Karpas-422 (cell line): ENCODE results near the gene SPRR2G. TPM values are rescaled to one million over a fixed set of nuclear protein-coding genes. Genes with fewer than 3 reads are reported as not detected.
"Not testable (repeated sequence)": the region's sequence is repeated elsewhere in the genome, so short reads cannot be mapped to it uniquely, and the experiment has no call there.

Experiments
- DNase-seq: peaks from one replicate; pipeline ENCODE4 v3.0.0-alpha.2; 2015
- H2AFZ ChIP-seq: fragments of 200-600 bp; sonication (generic); 2 replicates; pipeline ENCODE4 v1.6.1; 2014; ENCODE audit warnings: antibody characterized with exemption, low read length, mixed read lengths
- H3K27ac ChIP-seq: fragments of 200-600 bp; sonication (generic); 2 replicates; pipeline ENCODE4 v1.5.1; 2014; ENCODE audit warnings: mild to moderate bottlenecking, low read length, moderate library complexity
- H3K27me3 ChIP-seq: fragments of 200-600 bp; sonication (generic); 2 replicates; pipeline ENCODE4 v1.6.1; 2014; ENCODE audit warnings: low read length, mixed read lengths
- H3K36me3 ChIP-seq: fragments of 200-600 bp; sonication (generic); 2 replicates; pipeline ENCODE4 v1.6.1; 2014; ENCODE audit warnings: low read length, mixed read lengths; ENCODE audit not compliant: insufficient read depth
- H3K4me1 ChIP-seq: fragments of 200-600 bp; sonication (generic); 2 replicates; pipeline ENCODE4 v1.6.1; 2014; ENCODE audit warnings: mild to moderate bottlenecking, low read length, mixed read lengths
- H3K4me2 ChIP-seq: fragments of 200-600 bp; sonication (generic); 2 replicates; pipeline ENCODE4 v1.6.1; 2014; ENCODE audit warnings: low read length, low read depth, mild to moderate bottlenecking; ENCODE audit not compliant: poor library complexity, severe bottlenecking
- H3K4me3 ChIP-seq: fragments of 200-600 bp; sonication (generic); 2 replicates; pipeline ENCODE4 v1.5.1; 2014; ENCODE audit warnings: mild to moderate bottlenecking, antibody characterized with exemption, low read length, mixed read lengths
- H3K79me2 ChIP-seq: fragments of 200-600 bp; sonication (generic); 2 replicates; pipeline ENCODE4 v1.6.1; 2014; ENCODE audit warnings: mild to moderate bottlenecking, low read length, mixed read lengths
- H3K9ac ChIP-seq: fragments of 200-600 bp; sonication (generic); 2 replicates; pipeline ENCODE4 v1.6.0; 2014; ENCODE audit warnings: low read length
- H3K9me2 ChIP-seq: fragments of 200-600 bp; sonication (generic), shearing (Covaris generic); replicated peaks from 2 replicates; pipeline ENCODE4 v1.6.0; 2014; ENCODE audit warnings: mild to moderate bottlenecking, low read length, moderate library complexity; ENCODE audit not compliant: insufficient read depth
- H3K9me3 ChIP-seq: fragments of 300-700, 200-600 bp; sonication (generic); 2 replicates; pipeline ENCODE4 v1.6.1; 2014; ENCODE audit warnings: low read length, mixed read lengths
- H4K20me1 ChIP-seq: fragments of 200-600 bp; sonication (generic); 2 replicates; pipeline ENCODE4 v1.6.1; 2014; ENCODE audit warnings: mild to moderate bottlenecking, antibody characterized with exemption, low read length, low read depth; ENCODE audit not compliant: insufficient read depth
- total RNA-seq: library from RNA; depleted of rRNA; stranded (reverse); fragments of >200 nt; shearing (Covaris generic); gene quantifications from 2 replicates; pipeline ENCODE4 v1.2.3, GENCODE V29; 2014; ENCODE audit warnings: low replicate concordance

SPRR2G gene
- total RNA-seq, 1 experiment from 2014 or later, result not detected

- Histone ChIP-seq H3K9me2 (no peaks in the 10 kb centered on the region), H2AFZ (no peak overlapping the region), H3K9ac (no peak overlapping the region), H3K27ac (no peak overlapping the region), H3K36me3 (no peaks in the 10 kb centered on the region), H3K27me3 (no peaks in the 10 kb centered on the region), H3K4me3 (no peak overlapping the region), H3K79me2 (no peaks in the 10 kb centered on the region), H4K20me1 (no peaks in the 10 kb centered on the region), H3K4me2 (no peak overlapping the region), H3K4me1 (no peaks in the 10 kb centered on the region), H3K9me3 (no peaks in the 10 kb centered on the region)
- DNase-seq, result no peak
These were observed 23.9 kb upstream of the SPRR2G start for GRCh38 chr1:153174624-153175023.

- Histone ChIP-seq H3K9me3 (no peaks in the 10 kb centered on the region), H3K9me2 (no peaks in the 10 kb centered on the region), H3K4me3 (no peak overlapping the region), H2AFZ (no peak overlapping the region), H3K36me3 (no peaks in the 10 kb centered on the region), H3K4me2 (no peak overlapping the region), H3K9ac (no peak overlapping the region), H3K27me3 (no peaks in the 10 kb centered on the region), H3K4me1 (no peaks in the 10 kb centered on the region), H3K27ac (no peak overlapping the region), H3K79me2 (no peaks in the 10 kb centered on the region), H4K20me1 (no peaks in the 10 kb centered on the region)
- DNase-seq, result no peak
These were observed 18.0 kb upstream of the SPRR2G start for GRCh38 chr1:153168686-153169085.

GRCh38 chr1:153155541-153155940 lies 4.9 kb upstream of the SPRR2G start:
- no peaks in the 10 kb centered on the region for H3K79me2 ChIP-seq
- DNase-seq, result no peak
- 0 out of 2 replicates have a peak, but pooled peaks cover 5% of the 10 kb centered on the region for H3K27me3 ChIP-seq
- no peaks in the 10 kb centered on the region for H3K9me2 ChIP-seq
- no peaks in the 10 kb centered on the region for H3K36me3 ChIP-seq
- no peak overlapping the region for H3K27ac ChIP-seq
- no peak overlapping the region for H3K4me3 ChIP-seq
- no peak overlapping the region for H3K9ac ChIP-seq
- no peak overlapping the region for H2AFZ ChIP-seq
- H3K9me3 ChIP-seq, result no peaks in the 10 kb centered on the region; the same call in 1 of the 2 replicates
- no peaks in the 10 kb centered on the region for H3K4me1 ChIP-seq
- no peaks in the 10 kb centered on the region for H4K20me1 ChIP-seq
- no peak overlapping the region for H3K4me2 ChIP-seq

- H3K27me3 ChIP-seq, result 0 out of 2 replicates have a peak, but pooled peaks cover 5% of the 10 kb centered on the region
- H3K4me3 ChIP-seq, result no peak overlapping the region
- H3K27ac ChIP-seq, result no peak overlapping the region
- no peak for DNase-seq
- no peak overlapping the region for H3K9ac ChIP-seq
- no peak overlapping the region for H2AFZ ChIP-seq
- H3K4me1 ChIP-seq, result no peaks in the 10 kb centered on the region
- no peaks in the 10 kb centered on the region for H4K20me1 ChIP-seq
- H3K9me2 ChIP-seq, result no peaks in the 10 kb centered on the region
- no peaks in the 10 kb centered on the region for H3K79me2 ChIP-seq
- H3K9me3 ChIP-seq, result no peaks in the 10 kb centered on the region
- no peaks in the 10 kb centered on the region for H3K36me3 ChIP-seq
- no peak overlapping the region for H3K4me2 ChIP-seq
These were observed 1.8 kb upstream of the SPRR2G start for GRCh38 chr1:153152481-153152880.

- no peaks in the 10 kb centered on the region for H3K36me3 ChIP-seq
- no peak overlapping the region for H3K4me2 ChIP-seq
- H3K27me3 ChIP-seq, result no peaks in the 10 kb centered on the region
- H3K4me3 ChIP-seq, result no peak overlapping the region
- no peak overlapping the region for H2AFZ ChIP-seq
- no peaks in the 10 kb centered on the region for H3K9me3 ChIP-seq
- DNase-seq, result no peak
- H3K9ac ChIP-seq, result no peak overlapping the region
- H3K9me2 ChIP-seq, result no peaks in the 10 kb centered on the region
- no peaks in the 10 kb centered on the region for H3K4me1 ChIP-seq
- no peaks in the 10 kb centered on the region for H3K79me2 ChIP-seq
- no peaks in the 10 kb centered on the region for H4K20me1 ChIP-seq
- H3K27ac ChIP-seq, result no peak overlapping the region
These were observed 9.3 kb downstream of the SPRR2G start for GRCh38 chr1:153141377-153141776.

GRCh38 chr1:153140484-153140883 lies 10.2 kb downstream of the SPRR2G start:
- Histone ChIP-seq H3K79me2 (no peaks in the 10 kb centered on the region), H3K9me2 (no peaks in the 10 kb centered on the region), H3K4me3 (no peak overlapping the region), H4K20me1 (no peaks in the 10 kb centered on the region), H3K27me3 (no peaks in the 10 kb centered on the region), H3K9me3 (no peaks in the 10 kb centered on the region), H3K4me1 (no peaks in the 10 kb centered on the region), H3K27ac (no peak overlapping the region), H3K36me3 (no peaks in the 10 kb centered on the region), H2AFZ (no peak overlapping the region), H3K4me2 (no peak overlapping the region), H3K9ac (no peak overlapping the region)
- DNase-seq, result no peak

GRCh38 chr1:153133743-153134142 lies 16.9 kb downstream of the SPRR2G start:
- H3K9me3 ChIP-seq, result no peaks in the 10 kb centered on the region
- no peaks in the 10 kb centered on the region for H4K20me1 ChIP-seq
- H3K4me1 ChIP-seq, result no peaks in the 10 kb centered on the region
- H2AFZ ChIP-seq, result no peak overlapping the region
- DNase-seq, result no peak
- no peak overlapping the region for H3K9ac ChIP-seq
- no peak overlapping the region for H3K4me3 ChIP-seq
- no peak overlapping the region for H3K4me2 ChIP-seq
- H3K27me3 ChIP-seq, result no peaks in the 10 kb centered on the region
- H3K79me2 ChIP-seq, result no peaks in the 10 kb centered on the region
- no peak overlapping the region for H3K27ac ChIP-seq
- no peaks in the 10 kb centered on the region for H3K9me2 ChIP-seq
- H3K36me3 ChIP-seq, result no peaks in the 10 kb centered on the region

- no peaks in the 10 kb centered on the region for H3K9me3 ChIP-seq
- no peaks in the 10 kb centered on the region for H3K27me3 ChIP-seq
- H3K36me3 ChIP-seq, result no peaks in the 10 kb centered on the region
- H2AFZ ChIP-seq, result no peak overlapping the region
- H4K20me1 ChIP-seq, result no peaks in the 10 kb centered on the region
- no peaks in the 10 kb centered on the region for H3K79me2 ChIP-seq
- no peak overlapping the region for H3K4me3 ChIP-seq
- no peaks in the 10 kb centered on the region for H3K4me1 ChIP-seq
- DNase-seq, result no peak
- H3K9me2 ChIP-seq, result no peaks in the 10 kb centered on the region
- H3K4me2 ChIP-seq, result no peak overlapping the region
- no peak overlapping the region for H3K9ac ChIP-seq
- no peak overlapping the region for H3K27ac ChIP-seq
These were observed 17.4 kb downstream of the SPRR2G start for GRCh38 chr1:153133267-153133666.

GRCh38 chr1:153128688-153129087 lies 22.0 kb downstream of the SPRR2G start:
- not testable (repeated sequence) for H2AFZ ChIP-seq, H3K4me3 ChIP-seq, H3K4me1 ChIP-seq, H3K9me2 ChIP-seq, H3K36me3 ChIP-seq, H3K9ac ChIP-seq, H3K79me2 ChIP-seq, H3K4me2 ChIP-seq, DNase-seq, H3K27me3 ChIP-seq, H3K9me3 ChIP-seq, H3K27ac ChIP-seq, H4K20me1 ChIP-seq
